Measurements from ENCODE around the gene ARAP3. TPM values are rescaled to one million over a fixed set of nuclear protein-coding genes. Genes with fewer than 3 reads are reported as not detected.

Gene ARAP3
- total RNA-seq, 2 donors from 2014 or later, result 3.9 to 4.6 TPM

DNA sequence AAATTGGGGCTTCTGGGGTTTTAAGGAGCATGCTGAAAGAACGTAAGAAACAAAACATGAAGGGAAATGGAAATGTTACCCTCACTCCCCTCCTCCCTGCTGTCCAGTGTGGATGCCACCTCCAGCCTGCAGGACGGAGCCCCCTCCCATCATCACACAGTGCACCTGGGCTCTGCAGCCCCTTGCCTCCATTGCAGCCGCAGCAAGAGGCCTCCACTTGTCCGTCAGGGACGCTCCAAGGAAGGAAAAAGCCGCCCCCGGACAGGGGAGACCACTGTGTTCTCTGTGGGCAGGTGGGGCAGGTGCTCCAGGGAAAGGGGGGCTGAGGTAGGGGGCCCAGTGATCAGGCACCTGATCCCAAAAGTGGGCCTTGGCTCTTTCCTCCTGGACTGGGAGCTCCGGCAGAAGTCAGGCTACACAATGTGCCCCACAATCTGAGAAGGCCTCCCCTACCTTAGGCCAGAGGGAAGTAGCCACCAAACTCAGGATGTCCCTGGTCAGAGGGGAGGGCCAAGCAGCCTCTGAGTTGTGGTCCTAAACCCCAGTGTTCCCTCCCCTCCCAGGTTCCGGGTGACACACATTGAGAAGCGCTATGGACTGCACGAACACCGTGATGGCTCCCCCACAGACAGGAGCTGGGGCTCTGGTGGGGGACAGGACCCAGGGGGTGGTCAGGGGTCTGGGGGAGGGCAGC lies 42.5 kb downstream of the ARAP3 start:
- 92 to 94% methylated on average over 7 to 12 of the region's 12 CpGs for WGBS, 2 donors
- DNase-seq, result no peak
- H3K36me3 ChIP-seq (replicated peaks in 1 of 2; ENCODE audit: insufficient read depth in 1 of 2, low read depth in 2 of 2), result no peaks in the 10 kb centered on the region
- no peaks in the 10 kb centered on the region for H3K27me3 ChIP-seq
- H3K27ac ChIP-seq, result no peak overlapping the region
- intact Hi-C loops (cut with DNase I), result no loop called here
- H3K9me3 ChIP-seq, result no peaks in the 10 kb centered on the region
- no peak overlapping the region for H3K4me3 ChIP-seq
- TF ChIP-seq, protein P1, sequence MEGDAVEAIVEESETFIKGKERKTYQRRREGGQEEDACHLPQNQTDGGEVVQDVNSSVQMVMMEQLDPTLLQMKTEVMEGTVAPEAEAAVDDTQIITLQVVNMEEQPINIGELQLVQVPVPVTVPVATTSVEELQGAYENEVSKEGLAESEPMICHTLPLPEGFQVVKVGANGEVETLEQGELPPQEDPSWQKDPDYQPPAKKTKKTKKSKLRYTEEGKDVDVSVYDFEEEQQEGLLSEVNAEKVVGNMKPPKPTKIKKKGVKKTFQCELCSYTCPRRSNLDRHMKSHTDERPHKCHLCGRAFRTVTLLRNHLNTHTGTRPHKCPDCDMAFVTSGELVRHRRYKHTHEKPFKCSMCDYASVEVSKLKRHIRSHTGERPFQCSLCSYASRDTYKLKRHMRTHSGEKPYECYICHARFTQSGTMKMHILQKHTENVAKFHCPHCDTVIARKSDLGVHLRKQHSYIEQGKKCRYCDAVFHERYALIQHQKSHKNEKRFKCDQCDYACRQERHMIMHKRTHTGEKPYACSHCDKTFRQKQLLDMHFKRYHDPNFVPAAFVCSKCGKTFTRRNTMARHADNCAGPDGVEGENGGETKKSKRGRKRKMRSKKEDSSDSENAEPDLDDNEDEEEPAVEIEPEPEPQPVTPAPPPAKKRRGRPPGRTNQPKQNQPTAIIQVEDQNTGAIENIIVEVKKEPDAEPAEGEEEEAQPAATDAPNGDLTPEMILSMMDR (IDR thresholded peaks at IDR 0.05), result no peak
- TF ChIP-seq POLR2A (IDR thresholded peaks at IDR 0.05), result no peak
- ATAC-seq, result no peak
- H3K4me1 ChIP-seq, result peaks cover 29% of the 10 kb centered on the region

DNA sequence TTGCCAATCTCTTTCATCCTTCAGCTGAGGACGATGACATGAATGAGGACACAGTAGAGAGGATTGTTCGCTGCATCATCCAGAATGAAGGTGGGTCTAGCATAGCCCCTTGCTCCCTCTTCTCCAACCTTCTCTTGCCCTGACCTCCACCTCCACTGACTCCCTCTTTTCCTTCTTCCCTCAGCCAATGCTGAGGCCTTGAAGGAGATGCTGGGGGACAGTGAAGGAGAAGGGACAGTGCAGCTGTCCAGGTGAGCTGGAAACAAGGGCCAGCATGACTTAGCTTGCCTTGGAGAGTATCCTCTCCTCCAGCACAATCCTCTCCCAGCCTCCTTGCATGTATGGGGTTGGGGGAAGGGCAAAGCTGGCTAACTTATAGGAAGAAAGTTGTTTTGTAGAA lies 43.3 kb downstream of the ARAP3 start:
- DNase-seq (no peak), ATAC-seq (no peak)
- WGBS, 2 donors, result 94 to 95% methylated on average over 2 of the region's 2 CpGs
- no peaks in the 10 kb centered on the region for H3K36me3 ChIP-seq (replicated peaks in 1 of 2; ENCODE audit: insufficient read depth in 1 of 2, low read depth in 2 of 2)
- H3K4me3 ChIP-seq, result no peak overlapping the region
- intact Hi-C loops (cut with DNase I), result no loop called here
- TF ChIP-seq POLR2A (IDR thresholded peaks at IDR 0.05), result no peak
- TF ChIP-seq, protein P1 (IDR thresholded peaks at IDR 0.05), result no peak
- H3K27ac ChIP-seq, result no peak overlapping the region
- no peaks in the 10 kb centered on the region for H3K9me3 ChIP-seq
- H3K27me3 ChIP-seq, result no peaks in the 10 kb centered on the region
- H3K4me1 ChIP-seq, result peaks cover 29% of the 10 kb centered on the region

DNA sequence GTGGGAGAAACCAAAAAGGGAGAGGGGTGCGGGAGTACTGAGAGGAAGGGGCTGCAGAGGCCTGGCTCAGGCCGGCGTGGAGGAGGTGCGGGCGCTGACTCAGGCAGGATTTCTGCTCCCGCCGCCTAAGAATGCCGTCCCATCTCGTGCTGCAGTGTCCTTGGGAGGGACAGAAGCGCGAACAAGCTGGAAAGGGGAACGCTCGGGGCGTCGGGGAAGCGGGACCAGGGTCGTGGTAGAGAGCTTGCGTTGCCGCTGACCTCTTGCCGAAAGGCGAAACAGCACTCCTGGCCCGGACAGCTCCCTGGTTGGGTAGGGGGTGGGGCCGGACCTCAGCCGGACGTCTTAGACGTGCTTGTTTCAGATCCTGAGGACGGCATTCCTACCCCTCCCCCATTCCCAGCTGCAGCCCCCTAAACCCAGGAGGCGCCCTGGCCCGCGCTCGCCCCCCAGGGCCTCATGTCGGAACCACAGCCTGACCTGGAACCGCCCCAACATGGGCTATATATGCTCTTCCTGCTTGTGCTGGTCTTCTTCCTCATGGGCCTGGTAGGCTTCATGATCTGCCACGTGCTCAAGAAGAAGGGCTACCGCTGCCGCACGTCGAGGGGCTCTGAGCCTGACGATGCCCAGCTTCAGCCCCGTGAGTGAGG lies 44.1 kb downstream of the ARAP3 start:
- no peaks in the 10 kb centered on the region for H3K9me3 ChIP-seq
- peaks cover 29% of the 10 kb centered on the region for H3K4me1 ChIP-seq
- intact Hi-C loops (cut with DNase I), result no loop called here
- H3K27me3 ChIP-seq, result no peaks in the 10 kb centered on the region
- H3K27ac ChIP-seq, result peak overlapping the region in 3 of 4 donors; percentile 67 to 78 (median 70)
- peak; percentile 22 for ATAC-seq
- WGBS, 2 donors, result 10 to 11% methylated on average over 31 to 39 of the region's 40 CpGs
- no peaks in the 10 kb centered on the region for H3K36me3 ChIP-seq (replicated peaks in 1 of 2; ENCODE audit: insufficient read depth in 1 of 2, low read depth in 2 of 2)
- DNase-seq, result peak; percentile 62 to 68 (median 64)
- TF ChIP-seq POLR2A (IDR thresholded peaks at IDR 0.05), result no peak
- TF ChIP-seq, protein P1 (IDR thresholded peaks at IDR 0.05), result peak in 5 of 7 experiments; percentile 14 to 29 (median 24)
- peak overlapping the region; percentile 67 to 95 for H3K4me3 ChIP-seq

DNA sequence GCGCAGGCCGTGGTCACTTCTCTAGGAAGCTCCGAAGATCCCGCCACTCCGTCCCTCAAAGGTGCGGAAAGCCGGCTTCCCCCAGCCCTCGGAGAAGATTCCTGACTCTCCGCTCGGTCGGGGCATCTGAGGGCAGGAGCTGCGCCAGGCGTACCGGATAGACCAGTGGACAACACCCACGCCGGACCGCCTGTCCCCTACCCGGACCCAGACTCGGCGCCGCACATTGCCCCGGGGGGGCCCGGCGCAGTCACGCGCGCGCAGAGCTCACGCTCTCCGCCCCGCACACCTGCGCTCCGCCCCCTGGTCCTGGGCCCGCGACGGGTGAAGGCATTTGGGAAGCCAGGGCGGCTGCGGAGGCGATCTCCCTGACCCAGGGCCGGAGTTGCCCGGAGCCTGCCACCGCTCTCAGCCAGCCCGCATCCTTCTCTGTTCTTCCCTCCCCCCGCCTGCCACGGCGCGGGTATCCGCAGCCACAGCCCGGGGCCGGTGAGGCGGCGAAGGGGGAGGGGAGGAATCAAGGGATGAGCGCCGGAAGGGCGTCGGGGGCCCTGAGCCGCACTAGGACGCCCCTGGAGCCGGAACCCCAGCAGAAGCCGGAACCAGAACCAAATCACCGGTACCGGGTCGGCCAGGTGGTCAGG lies 44.8 kb downstream of the ARAP3 start:
- H3K9me3 ChIP-seq, result no peaks in the 10 kb centered on the region
- peak overlapping the region; percentile 67 to 95 for H3K4me3 ChIP-seq
- no peaks in the 10 kb centered on the region for H3K36me3 ChIP-seq (replicated peaks in 1 of 2; ENCODE audit: insufficient read depth in 1 of 2, low read depth in 2 of 2)
- ATAC-seq, result peak; percentile 30
- peak overlapping the region; percentile 66 to 78 (median 68) for H3K27ac ChIP-seq
- 0% methylated on average over 19 to 47 of the region's 63 CpGs for WGBS, 2 donors
- H3K27me3 ChIP-seq, result no peaks in the 10 kb centered on the region
- DNase-seq, result peak in 2 of 4 donors; percentile 29 to 36
- intact Hi-C loops (cut with DNase I), result no loop called here
- no peak for TF ChIP-seq POLR2A (IDR thresholded peaks at IDR 0.05)
- TF ChIP-seq, protein P1 (IDR thresholded peaks at IDR 0.05), result no peak
- H3K4me1 ChIP-seq, result peaks cover 29% of the 10 kb centered on the region

Measured in body of pancreas (tissue), 4 donors.